Breast epithelium (tissue), 4 donors: ENCODE results near the gene CNTNAP1. TPM values are rescaled to one million over a fixed set of nuclear protein-coding genes. Genes with fewer than 3 reads are reported as not detected.
A peak's percentile ranks its signal among the peaks of the same experiment; 100 is the strongest.

ENCODE experiments used
- DNase-seq, 2 donors: peaks; one replicate each; pipeline ENCODE4 v3.0.0-alpha.2; 2019; ENCODE audit warnings: low spot score in 2 of 2
- H3K27ac ChIP-seq, 2 donors: fragments of 200-600 bp; sonication (generic) in 1 of 2; one replicate each; pipeline ENCODE4 v1.5.1; 2016 to 2019; ENCODE audit warnings: mild to moderate bottlenecking in 1 of 2
- H3K27me3 ChIP-seq, 2 donors: fragments of 200-600 bp; sonication (generic) in 1 of 2; one replicate each; pipeline versions ENCODE4 v1.5.1 to v1.6.0; 2017 to 2019; ENCODE audit warnings: control low read depth in 1 of 2, mild to moderate bottlenecking in 1 of 2
- H3K36me3 ChIP-seq: fragments of 200-600 bp; one replicate; pipeline ENCODE4 v1.5.1; 2019
- H3K4me1 ChIP-seq, 2 donors: fragments of 200-600 bp; sonication (generic); one replicate each; pipeline ENCODE4 v1.5.1; 2016 to 2019; ENCODE audit warnings: control low read depth in 1 of 2
- H3K4me3 ChIP-seq, 3 donors: fragments of 200-600 bp; sonication (generic); 1 replicate in 2 of 3; 2 replicates in 1 of 3; pipeline ENCODE4 v1.5.1; 2016 to 2019; ENCODE audit warnings: mild to moderate bottlenecking in 3 of 3, moderate library complexity in 2 of 3
- H3K9me3 ChIP-seq, 2 donors: fragments of 200-600 bp; sonication (generic) in 1 of 2; one replicate each; pipeline ENCODE4 v1.5.1; 2016 to 2019; ENCODE audit warnings: control low read depth in 1 of 2
- POLR2A ChIP-seq: fragments of 450-650 bp; IDR thresholded peaks from one replicate; pipeline ENCODE4 v1.6.1; 2016; ENCODE audit warnings: antibody characterized with exemption, mild to moderate bottlenecking, moderate library complexity
- POLR2AphosphoS5 ChIP-seq, 3 donors: sonication (generic); formaldehyde crosslinking; IDR thresholded peaks; one replicate each; pipeline ENCODE4 v1.6.1; 2017; ENCODE audit warnings: antibody characterized with exemption in 3 of 3
- intact Hi-C: fragments of 100-400 bp; cut with DNase I; formaldehyde crosslinking; loops from one replicate; pipeline ENCODE4 v1.15.1; 2023; ENCODE audit warnings: low total_unique reads
- total RNA-seq, 3 donors: library from RNA; depleted of rRNA; stranded (reverse); fragments of >200 nt; gene quantifications; one replicate each; pipeline ENCODE4 v1.1.0, GENCODE V29; 2016
- TF ChIP-seq, protein P1 (sequence below), 3 donors: fragments of 450-650 bp; IDR thresholded peaks; one replicate each; pipeline ENCODE4 v1.5.1; 2016 to 2017; ENCODE audit warnings: antibody characterized with exemption in 3 of 3, mild to moderate bottlenecking in 3 of 3, moderate library complexity in 3 of 3

The CNTNAP1 gene
- 1 to 10 TPM; 1.8 to 4.9 (median 3.7) TPM for total RNA-seq

DNA sequence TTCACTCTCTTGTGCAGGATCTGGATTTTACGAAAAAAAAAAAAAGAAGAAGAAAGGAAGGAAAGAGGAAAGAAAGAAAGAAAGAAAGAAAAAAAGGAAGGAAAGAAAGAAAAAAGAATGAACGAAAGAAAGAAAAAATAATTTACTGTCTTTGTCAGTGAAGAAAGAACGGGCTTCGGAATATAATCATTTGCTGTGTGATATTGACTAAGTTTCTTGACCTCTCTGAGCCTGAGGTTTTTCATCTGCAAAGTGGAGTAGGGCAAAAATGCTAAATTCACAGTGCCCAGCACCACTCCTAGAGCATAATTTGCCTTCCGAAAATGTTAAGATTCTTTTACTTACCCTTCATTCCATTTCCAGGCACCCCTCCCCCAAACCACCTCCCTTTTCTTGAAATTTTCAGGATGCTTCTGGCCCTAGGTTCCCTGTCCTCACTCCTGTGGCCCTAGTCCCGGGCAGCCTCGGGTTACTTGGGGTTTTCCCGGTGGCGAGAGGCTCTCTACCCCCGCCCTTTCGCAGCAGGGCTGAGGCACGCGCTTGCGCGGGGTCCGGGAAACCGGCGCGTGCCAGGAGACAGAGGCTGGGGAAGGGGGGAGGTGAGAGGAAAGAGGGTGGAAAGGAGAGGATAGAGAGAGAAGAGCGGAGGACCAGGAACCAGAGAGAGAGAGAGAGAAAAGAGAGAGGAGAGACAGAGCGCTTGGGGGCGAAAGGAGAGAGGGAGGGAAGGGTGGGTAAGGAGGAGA is at the start of gene CNTNAP1:
Gene CNTNAP1, plus strand, starts transcription at position 556 of the 746 bp plus-strand sequence. CDS start 299 bp downstream, outside the sequence.
- intact Hi-C loops = no loop called here
- H3K27ac ChIP-seq = peak within 1 kb of the TSS; percentile 42 to 78
- peak in 1 of 3 donors; percentile 73 for TF ChIP-seq POLR2AphosphoS5 (IDR thresholded peaks at IDR 0.05)
- TF ChIP-seq POLR2A = no peak
- TF ChIP-seq, protein P1, sequence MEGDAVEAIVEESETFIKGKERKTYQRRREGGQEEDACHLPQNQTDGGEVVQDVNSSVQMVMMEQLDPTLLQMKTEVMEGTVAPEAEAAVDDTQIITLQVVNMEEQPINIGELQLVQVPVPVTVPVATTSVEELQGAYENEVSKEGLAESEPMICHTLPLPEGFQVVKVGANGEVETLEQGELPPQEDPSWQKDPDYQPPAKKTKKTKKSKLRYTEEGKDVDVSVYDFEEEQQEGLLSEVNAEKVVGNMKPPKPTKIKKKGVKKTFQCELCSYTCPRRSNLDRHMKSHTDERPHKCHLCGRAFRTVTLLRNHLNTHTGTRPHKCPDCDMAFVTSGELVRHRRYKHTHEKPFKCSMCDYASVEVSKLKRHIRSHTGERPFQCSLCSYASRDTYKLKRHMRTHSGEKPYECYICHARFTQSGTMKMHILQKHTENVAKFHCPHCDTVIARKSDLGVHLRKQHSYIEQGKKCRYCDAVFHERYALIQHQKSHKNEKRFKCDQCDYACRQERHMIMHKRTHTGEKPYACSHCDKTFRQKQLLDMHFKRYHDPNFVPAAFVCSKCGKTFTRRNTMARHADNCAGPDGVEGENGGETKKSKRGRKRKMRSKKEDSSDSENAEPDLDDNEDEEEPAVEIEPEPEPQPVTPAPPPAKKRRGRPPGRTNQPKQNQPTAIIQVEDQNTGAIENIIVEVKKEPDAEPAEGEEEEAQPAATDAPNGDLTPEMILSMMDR (IDR thresholded peaks at IDR 0.05) = no peak
- no peaks in the 10 kb centered on the region for H3K27me3 ChIP-seq
- no peaks in the 10 kb centered on the region for H3K36me3 ChIP-seq
- peaks cover 5 to 25% of the 10 kb centered on the region in 2 donors for H3K4me1 ChIP-seq
- no peak for DNase-seq
- no peaks in the 10 kb centered on the region for H3K9me3 ChIP-seq
- peak within 1 kb of the TSS; percentile 47 to 73 (median 48) for H3K4me3 ChIP-seq

DNA sequence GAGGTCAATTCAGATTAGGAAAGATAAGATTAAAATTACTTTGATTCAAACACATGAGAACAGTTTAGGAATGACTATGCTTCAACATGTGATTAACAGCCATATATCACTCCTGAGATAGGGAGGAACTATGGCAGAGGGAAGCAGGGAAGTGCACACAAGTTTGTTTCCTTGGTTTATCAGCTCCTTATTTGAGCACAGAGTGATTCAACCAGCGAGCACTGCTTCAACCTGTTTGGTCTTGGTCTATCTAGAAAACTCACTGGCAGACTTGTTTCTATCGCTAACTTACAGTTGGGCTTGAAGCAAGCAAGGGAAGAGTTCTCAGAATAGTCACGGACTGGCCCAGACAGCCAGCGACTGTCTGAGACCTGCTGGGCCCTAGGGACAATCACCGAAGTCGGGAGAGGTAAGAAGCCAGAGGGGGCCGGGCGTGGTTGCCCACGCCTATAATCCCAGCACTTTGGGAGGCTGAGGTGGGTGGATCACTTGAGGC is 49.3 kb upstream of the CNTNAP1 start:
- intact Hi-C loops = no loop called here
- Histone ChIP-seq H3K4me3 (no peak overlapping the region), H3K27ac (no peak overlapping the region), H3K9me3 (no peaks in the 10 kb centered on the region), H3K27me3 (no peaks in the 10 kb centered on the region), H3K4me1 (no peaks in the 10 kb centered on the region), H3K36me3 (no peaks in the 10 kb centered on the region)
- DNase-seq = no peak
- no peak for TF ChIP-seq POLR2AphosphoS5 (IDR thresholded peaks at IDR 0.05)
- TF ChIP-seq, protein P1 (IDR thresholded peaks at IDR 0.05) = no peak
- no peak for TF ChIP-seq POLR2A

GRCh38 chr17:42639525-42640113 is 42.7 kb upstream of the CNTNAP1 start:
- TF ChIP-seq, protein P1 (IDR thresholded peaks at IDR 0.05) = no peak
- TF ChIP-seq POLR2A = no peak
- no peak for TF ChIP-seq POLR2AphosphoS5 (IDR thresholded peaks at IDR 0.05)

DNA sequence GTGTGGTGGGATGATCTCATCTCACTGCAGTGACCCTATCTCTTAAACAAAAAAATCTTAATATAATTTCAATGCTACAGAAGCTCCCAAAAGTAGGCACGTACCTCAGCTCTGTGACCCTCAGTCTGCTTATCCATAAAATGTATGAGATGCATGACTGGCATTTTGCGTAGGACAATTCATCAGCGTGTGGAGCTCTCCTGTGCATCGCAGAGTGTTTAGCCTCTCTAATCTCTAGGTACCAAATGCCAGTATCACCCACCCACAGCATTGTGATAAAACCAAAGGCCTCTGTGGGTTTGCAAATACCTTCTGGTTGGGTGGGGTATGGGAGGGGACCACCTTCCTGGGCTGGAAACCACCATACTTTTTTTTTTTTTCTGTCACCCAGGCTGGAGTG is 42.2 kb upstream of the CNTNAP1 start:
- no peak for DNase-seq
- Histone ChIP-seq H3K27ac (no peak overlapping the region), H3K9me3 (no peaks in the 10 kb centered on the region), H3K27me3 (no peaks in the 10 kb centered on the region), H3K4me1 (no peaks in the 10 kb centered on the region), H3K4me3 (no peak overlapping the region), H3K36me3 (no peaks in the 10 kb centered on the region)
- TF ChIP-seq POLR2AphosphoS5 (IDR thresholded peaks at IDR 0.05) (no peak), POLR2A (no peak)
- TF ChIP-seq, protein P1 (IDR thresholded peaks at IDR 0.05) = no peak
- intact Hi-C loops = no loop called here

More at GRCh38 chr17:42639525-42640113, 42.7 kb upstream of the CNTNAP1 start:
- H3K27ac ChIP-seq = no peak overlapping the region
- H3K9me3 ChIP-seq = no peaks in the 10 kb centered on the region
- no peak for DNase-seq
- H3K27me3 ChIP-seq = no peaks in the 10 kb centered on the region
- intact Hi-C loops = no loop called here
- H3K4me3 ChIP-seq = no peak overlapping the region
- H3K36me3 ChIP-seq = no peaks in the 10 kb centered on the region
- H3K4me1 ChIP-seq = no peaks in the 10 kb centered on the region

DNA sequence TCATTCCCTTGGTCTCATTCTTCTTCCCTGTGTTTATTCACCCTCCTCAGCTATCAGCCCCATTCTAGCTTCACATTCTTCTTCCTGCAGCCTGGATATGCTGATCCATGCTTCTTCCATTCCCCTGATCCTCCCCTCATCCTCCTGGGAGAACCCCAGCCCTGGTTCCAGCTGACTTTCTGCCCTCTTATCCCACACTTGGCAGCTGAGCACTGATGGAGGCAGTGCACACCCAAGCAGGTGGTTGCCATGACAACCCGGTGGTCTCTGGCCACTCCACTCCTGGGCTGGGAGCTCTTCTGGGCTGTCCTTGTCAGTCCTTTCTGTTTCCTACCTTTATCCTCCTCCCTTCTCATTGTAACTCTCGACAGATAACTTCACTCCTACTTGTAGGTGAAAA is 40.0 kb upstream of the CNTNAP1 start:
- no peaks in the 10 kb centered on the region for H3K9me3 ChIP-seq

More for the DNA sequence above, 40.0 kb upstream of the CNTNAP1 start:
- intact Hi-C loops = no loop called here
- H3K36me3 ChIP-seq = no peaks in the 10 kb centered on the region
- no peaks in the 10 kb centered on the region for H3K27me3 ChIP-seq
- no peaks in the 10 kb centered on the region for H3K4me1 ChIP-seq
- H3K4me3 ChIP-seq = no peak overlapping the region
- TF ChIP-seq POLR2A = no peak
- no peak for TF ChIP-seq POLR2AphosphoS5 (IDR thresholded peaks at IDR 0.05)
- TF ChIP-seq, protein P1 (IDR thresholded peaks at IDR 0.05) = no peak
- no peak for DNase-seq
- H3K27ac ChIP-seq = no peak overlapping the region
